Left cardiac atrium (tissue), 4 donors: ENCODE measurements around the gene ZNF460. TPM values are rescaled to one million over a fixed set of nuclear protein-coding genes. Genes with fewer than 3 reads are reported as not detected.
A peak's percentile ranks its signal among the peaks of the same experiment; 100 is the strongest.
"Not testable (repeated sequence)": the region's sequence is repeated elsewhere in the genome, so short reads cannot be mapped to it uniquely, and the experiment has no call there.

ENCODE experiments used
- ATAC-seq, 2 donors: fragments of 200-7000 bp; cut with Tn5 transposase; one replicate each; pipeline ENCODE4 v1.9.1; 2020; ENCODE audit warnings: mild to moderate bottlenecking in 2 of 2, moderate library complexity in 2 of 2
- DNase-seq: peaks from one replicate; pipeline ENCODE4 v3.0.0-alpha.2; 2020
- intact Hi-C, 2 donors: fragments of 100-400 bp; cut with DNase I; formaldehyde crosslinking; loops; one replicate each; pipeline versions ENCODE4 v1.14.1 to v1.15.1; 2022 to 2023
- total RNA-seq, 2 donors: library from RNA; stranded (reverse); fragmentation: NEBNext Ultra II Directional; extraction: Animal tissue kit (Norgen Biotek cat#: 25700); gene quantifications; one replicate each; pipeline ENCODE4 v1.2.1, GENCODE V29; 2021
- donor health status: DM: no; HTN: yes; CAD: no.
- donor health status: DM: no; HTN: yes; CAD: no; lungs with severe emphysema.
- donor health status: DM: yes; HTN: yes; CAD: no.
- donor health status: Dilated cardiomyopathy.

Gene ZNF460
- total RNA-seq, 2 donors from 2014 or later = 32.7 to 46.9 TPM

- no peak for ATAC-seq
- no peak for DNase-seq
- intact Hi-C loops = no loop called here
Observed at GRCh38 chr19:57276430-57276829, 3.9 kb upstream of the ZNF460 start.

DNA sequence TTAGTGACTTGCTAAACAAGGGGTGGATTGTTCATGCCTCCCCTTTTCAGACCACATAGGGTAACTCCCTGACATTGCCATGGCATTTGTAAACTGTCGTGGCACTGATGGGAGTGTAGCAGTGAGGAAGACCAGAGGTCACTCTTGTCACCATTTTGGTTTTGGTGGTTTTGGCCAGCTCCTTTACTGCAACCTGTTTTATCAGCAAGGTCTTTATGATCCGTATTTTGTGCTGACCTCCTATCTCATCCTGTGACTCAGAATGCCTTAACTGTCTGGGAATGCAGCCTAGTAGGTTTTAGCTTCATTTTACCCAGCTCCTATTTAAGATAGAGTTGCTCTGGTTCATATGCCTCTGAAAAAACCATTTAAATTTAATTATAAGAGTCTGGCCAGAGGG is 1.8 kb upstream of the ZNF460 start:
- DNase-seq, ATAC-seq, intact Hi-C loops: not testable (repeated sequence)

- ATAC-seq (peak; percentile 95 to 97), DNase-seq (peak; percentile 95)
- intact Hi-C loops = loop anchor here in 1 of 2 donors (2.0 to 10.0 kb wide), 3 partner anchors 37 to 75 kb away; partner anchors contain the start of genes ZNF304, ZNF543 and ZNF805
Observed at GRCh38 chr19:57279418-57280164, 694 bp upstream of the ZNF460 start.

- DNase-seq (no peak), ATAC-seq (no peak)
- intact Hi-C loops = loop anchor here in 1 of 2 donors (2.0 to 10.0 kb wide), 3 partner anchors 39 to 74 kb away; partner anchors contain the start of genes ZNF304, ZNF543 and ZNF805
Observed at GRCh38 chr19:57280962-57281400, 696 bp downstream of the ZNF460 start.

DNA sequence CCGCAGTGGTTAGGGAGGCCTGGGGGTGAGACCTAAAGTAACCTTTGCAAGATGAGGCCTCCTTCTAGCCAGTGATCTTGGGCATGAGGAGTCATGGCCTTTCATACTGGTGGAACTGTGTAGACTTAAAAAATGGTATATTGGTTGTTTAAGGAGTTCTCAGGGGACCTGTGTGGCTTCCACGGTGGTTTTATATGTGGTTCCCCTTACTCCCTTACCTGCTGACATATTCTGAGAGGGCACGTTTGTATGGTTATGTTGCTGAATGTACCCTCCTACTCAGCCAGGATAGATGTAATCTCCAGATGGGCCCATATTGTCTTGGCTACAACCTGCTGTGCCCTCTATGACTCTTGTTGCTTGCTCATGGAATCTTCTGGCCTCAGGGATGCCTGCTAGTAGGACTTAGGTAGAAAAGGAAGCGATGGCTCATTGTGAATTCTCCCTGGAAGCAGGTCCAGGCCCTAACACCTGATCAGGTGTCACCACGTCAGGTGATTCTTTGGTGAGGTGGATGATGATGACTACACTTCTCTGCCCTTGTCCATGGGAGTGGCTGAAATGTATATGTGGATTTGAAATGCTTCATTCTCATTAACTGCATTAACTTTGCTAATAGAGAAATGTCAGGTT is 1.8 kb downstream of the ZNF460 start:
- DNase-seq (no peak), ATAC-seq (no peak)
- intact Hi-C loops = loop anchor here in 1 of 2 donors (5.0 to 10.0 kb wide), 2 partner anchors 40 to 73 kb away; partner anchors contain the start of genes ZNF304 and ZNF805

DNA sequence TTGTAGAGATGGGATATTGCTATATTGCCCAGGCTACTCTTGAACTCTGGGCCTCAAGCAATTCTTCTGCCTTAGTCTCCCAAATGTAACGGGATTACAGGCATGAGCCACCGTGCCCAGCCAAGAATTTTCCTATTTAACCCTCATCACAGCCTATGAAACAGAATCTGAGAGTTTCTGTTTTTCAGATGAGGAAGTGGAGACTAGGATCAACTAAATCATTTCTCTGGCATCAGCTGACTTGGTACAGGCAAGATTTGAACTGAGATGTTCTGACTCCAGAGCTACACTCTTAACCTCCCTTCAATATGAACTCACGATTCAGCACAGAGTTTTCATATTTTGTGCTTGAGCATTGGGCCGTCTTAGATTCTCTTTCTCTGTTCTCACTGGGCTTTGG is 8.1 kb downstream of the ZNF460 start:
- no peak for ATAC-seq
- DNase-seq = no peak
- intact Hi-C loops = loop anchor here in 1 of 2 donors (10.0 kb wide), 1 partner anchor 66 kb away; the partner anchor contains the start of gene ZNF304

GRCh38 chr19:57290970-57291369 is 10.7 kb downstream of the ZNF460 start:
- no peak for ATAC-seq
- no peak for DNase-seq
- intact Hi-C loops = no loop called here

DNA sequence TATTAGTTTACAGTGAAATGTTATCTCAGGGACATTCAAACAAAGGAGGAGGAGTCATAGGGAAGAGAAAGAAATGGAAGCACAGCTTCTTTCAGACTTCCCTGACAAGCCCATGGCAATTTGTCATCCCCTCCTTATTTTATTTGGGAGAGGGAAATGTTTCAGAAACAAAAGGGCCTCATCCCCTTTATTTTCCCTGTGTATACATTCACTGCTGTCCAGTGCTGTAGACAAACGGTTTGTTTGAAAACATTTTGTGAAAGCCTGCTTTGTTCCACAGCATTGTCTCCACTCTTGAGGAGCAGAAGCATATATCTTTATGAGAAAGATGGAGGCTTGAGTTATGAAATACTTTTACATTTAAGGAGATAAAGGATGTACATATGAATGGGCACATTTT is 12.3 kb downstream of the ZNF460 start:
- DNase-seq (no peak), ATAC-seq (no peak)
- intact Hi-C loops = no loop called here

DNA sequence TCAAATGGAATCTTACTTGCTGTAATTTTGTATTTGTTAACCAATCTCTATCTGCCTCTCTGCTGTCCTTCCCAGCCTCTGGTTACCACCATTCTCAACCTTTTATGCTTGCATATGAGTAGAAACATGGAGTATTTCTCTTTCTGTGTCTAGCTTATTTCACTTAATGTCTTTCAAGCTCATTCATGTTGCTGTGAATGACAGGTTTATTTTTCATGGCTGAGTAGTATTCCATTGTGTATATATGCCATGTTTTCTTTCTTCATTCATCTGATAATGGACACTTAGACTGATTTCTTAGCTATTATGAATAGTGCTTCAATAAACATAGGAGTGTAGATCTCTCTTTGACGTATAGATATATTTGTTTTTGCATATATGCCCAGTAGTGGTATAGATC is 13.4 kb downstream of the ZNF460 start:
- no peak for ATAC-seq
- DNase-seq = no peak
- intact Hi-C loops = no loop called here

- ATAC-seq (peak; percentile 92 to 96), DNase-seq (peak; percentile 60)
- intact Hi-C loops = no loop called here
Observed at GRCh38 chr19:57302020-57302465, 21.8 kb downstream of the ZNF460 start.

DNA sequence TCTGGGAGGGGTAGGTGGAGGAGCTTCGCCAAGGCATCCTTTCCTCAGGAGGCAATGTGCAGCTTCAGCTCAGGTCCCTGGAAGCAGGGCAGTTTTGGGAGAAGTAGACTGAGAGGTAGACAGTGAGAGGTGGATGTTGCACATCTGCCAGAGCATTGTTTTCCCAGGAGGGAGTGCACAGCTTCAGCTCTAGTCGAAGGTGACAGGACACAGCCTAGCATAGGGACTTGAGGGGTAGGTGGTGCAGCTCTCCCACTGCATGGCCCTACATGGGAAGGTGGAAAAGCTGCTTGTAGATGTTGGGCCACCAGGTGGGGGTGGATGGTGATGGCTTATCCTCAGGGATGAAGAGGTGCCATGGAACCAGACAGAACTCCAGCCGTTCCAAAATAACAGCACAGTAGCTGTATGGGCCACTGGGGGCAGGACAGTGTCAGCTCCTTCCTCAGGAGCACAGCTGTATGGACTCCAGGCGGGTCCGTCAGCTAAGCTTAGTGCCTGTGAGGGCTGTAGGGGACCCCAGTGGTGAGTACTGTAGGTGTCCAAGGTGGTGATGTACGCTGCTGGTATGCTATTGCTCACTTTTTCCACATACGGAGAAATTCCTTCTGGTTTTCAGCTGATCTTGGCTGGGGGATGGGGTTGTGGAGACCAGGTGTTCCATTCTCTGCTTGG is 22.6 kb downstream of the ZNF460 start:
- DNase-seq = no peak
- intact Hi-C loops = no loop called here
- peak in 1 of 2 donors; percentile 18 for ATAC-seq

GRCh38 chr19:57305056-57305455 is 24.8 kb downstream of the ZNF460 start:
- DNase-seq (no peak), ATAC-seq (no peak)
- intact Hi-C loops = no loop called here

GRCh38 chr19:57308514-57308913 is 28.2 kb downstream of the ZNF460 start:
- DNase-seq = no peak
- intact Hi-C loops = no loop called here
- ATAC-seq = no peak

DNA sequence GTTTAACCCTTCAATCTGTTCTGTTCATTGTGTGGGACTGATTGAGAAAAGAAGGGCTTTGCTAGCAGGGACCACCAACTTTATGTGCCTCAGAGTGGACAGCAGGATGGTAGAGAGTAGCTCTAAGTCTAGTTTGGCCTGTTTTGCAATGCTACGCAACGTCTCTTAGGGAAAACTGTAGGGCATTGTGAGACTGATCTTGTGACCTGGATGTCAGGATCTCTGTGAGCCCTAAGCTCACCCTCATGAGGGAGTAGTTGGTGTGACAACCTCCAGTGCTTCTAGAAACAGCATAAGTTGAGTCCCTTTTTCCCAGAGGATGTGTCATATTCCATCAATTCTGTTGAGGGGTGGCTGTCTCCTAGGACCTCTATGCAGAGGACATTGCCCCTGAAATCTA is 30.5 kb downstream of the ZNF460 start:
- DNase-seq (no peak), ATAC-seq (no peak)
- intact Hi-C loops = no loop called here

- intact Hi-C loops = no loop called here
- ATAC-seq = no peak
- no peak for DNase-seq
Observed at GRCh38 chr19:57314146-57314545, 33.9 kb downstream of the ZNF460 start.

GRCh38 chr19:57317503-57317902 is 37.2 kb downstream of the ZNF460 start:
- intact Hi-C loops = no loop called here
- peak in 1 of 2 donors; percentile 27 for ATAC-seq
- DNase-seq = no peak

DNA sequence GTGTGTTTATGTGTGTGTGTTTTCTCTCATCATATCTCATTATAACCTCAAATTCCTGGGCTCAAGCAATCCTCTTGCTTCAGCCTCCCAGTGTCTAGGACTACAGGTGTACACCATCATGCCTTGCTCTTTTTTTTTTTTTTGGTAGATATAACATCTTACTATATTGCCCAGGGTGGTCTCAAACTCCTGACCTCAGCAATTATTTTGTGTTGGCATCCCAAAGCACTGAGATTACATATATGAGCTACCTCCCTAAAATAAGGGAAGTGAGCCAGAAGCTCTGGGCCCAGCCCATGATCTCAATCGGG is 39.5 kb downstream of the ZNF460 start:
- ATAC-seq = peak in 1 of 2 donors; percentile 12
- intact Hi-C loops = loop anchor here in 1 of 2 donors (2.0 to 5.0 kb wide), 2 partner anchors 37 to 39 kb away; partner anchors contain the start of gene ZNF460
- DNase-seq = no peak

GRCh38 chr19:57320180-57321084 is 40.1 kb downstream of the ZNF460 start, which contains the start of gene ZNF543:
TSS of gene ZNF543 (plus strand) at chr19:57320472. CDS start at chr19:57320854, 382 bp downstream.
- DNase-seq (peak; percentile 98), ATAC-seq (peak; percentile 99 to 100)
- intact Hi-C loops = loop anchor here in 1 of 2 donors (2.0 to 5.0 kb wide), 2 partner anchors 37 to 40 kb away; partner anchors contain the start of gene ZNF460
